ENCODE measurements around the gene CRTAP.
"Not testable (repeated sequence)": the region's sequence is repeated elsewhere in the genome, so short reads cannot be mapped to it uniquely, and the experiment has no call there.

The CRTAP gene

GRCh38 chr3:33113772-33114621, at the start of gene CRTAP:
TSS of gene CRTAP (plus strand) at chr3:33114014. CDS start at chr3:33114078, 64 bp downstream.
- DNase-seq (ENCODE audit: extremely low read depth, low read depth) = peak; percentile 90
- TF ChIP-seq, protein P1, sequence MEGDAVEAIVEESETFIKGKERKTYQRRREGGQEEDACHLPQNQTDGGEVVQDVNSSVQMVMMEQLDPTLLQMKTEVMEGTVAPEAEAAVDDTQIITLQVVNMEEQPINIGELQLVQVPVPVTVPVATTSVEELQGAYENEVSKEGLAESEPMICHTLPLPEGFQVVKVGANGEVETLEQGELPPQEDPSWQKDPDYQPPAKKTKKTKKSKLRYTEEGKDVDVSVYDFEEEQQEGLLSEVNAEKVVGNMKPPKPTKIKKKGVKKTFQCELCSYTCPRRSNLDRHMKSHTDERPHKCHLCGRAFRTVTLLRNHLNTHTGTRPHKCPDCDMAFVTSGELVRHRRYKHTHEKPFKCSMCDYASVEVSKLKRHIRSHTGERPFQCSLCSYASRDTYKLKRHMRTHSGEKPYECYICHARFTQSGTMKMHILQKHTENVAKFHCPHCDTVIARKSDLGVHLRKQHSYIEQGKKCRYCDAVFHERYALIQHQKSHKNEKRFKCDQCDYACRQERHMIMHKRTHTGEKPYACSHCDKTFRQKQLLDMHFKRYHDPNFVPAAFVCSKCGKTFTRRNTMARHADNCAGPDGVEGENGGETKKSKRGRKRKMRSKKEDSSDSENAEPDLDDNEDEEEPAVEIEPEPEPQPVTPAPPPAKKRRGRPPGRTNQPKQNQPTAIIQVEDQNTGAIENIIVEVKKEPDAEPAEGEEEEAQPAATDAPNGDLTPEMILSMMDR (IDR thresholded peaks at IDR 0.05; ENCODE audit: low read depth, low read length) = no peak

DNA sequence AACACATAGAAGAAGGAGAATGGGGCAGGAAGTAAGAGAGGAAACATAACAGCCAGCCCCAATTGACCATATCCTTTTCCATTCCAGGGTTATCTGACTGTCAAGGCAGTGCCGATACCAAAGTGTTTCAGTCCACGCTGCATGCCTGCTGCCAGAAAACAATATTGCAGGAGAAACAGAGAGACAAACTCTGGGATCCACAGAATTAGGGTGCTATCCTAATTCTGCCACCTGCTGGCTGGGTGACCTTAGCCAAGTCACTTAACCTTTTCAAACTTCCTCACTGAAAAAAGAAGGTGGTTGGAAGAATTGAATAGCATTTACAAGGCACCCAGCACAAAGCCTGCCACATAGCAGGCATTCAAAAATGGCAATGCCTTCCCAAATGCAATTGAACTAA, 48.9 kb upstream of the CRTAP start:
- DNase-seq (ENCODE audit: extremely low read depth, low read depth) = no peak
- TF ChIP-seq, protein P1 (IDR thresholded peaks at IDR 0.05; ENCODE audit: low read depth, low read length) = no peak

GRCh38 chr3:33067484-33067883, 46.3 kb upstream of the CRTAP start:
- DNase-seq (ENCODE audit: extremely low read depth, low read depth) = no peak
- TF ChIP-seq, protein P1 (IDR thresholded peaks at IDR 0.05; ENCODE audit: low read depth, low read length) = no peak

GRCh38 chr3:33069862-33070261, 44.0 kb upstream of the CRTAP start:
- DNase-seq (ENCODE audit: extremely low read depth, low read depth) = not testable (repeated sequence)

- TF ChIP-seq, protein P1 (IDR thresholded peaks at IDR 0.05; ENCODE audit: low read depth, low read length) = no peak
- DNase-seq (ENCODE audit: extremely low read depth, low read depth) = no peak
Observed at GRCh38 chr3:33071181-33071580, 42.6 kb upstream of the CRTAP start.

DNA sequence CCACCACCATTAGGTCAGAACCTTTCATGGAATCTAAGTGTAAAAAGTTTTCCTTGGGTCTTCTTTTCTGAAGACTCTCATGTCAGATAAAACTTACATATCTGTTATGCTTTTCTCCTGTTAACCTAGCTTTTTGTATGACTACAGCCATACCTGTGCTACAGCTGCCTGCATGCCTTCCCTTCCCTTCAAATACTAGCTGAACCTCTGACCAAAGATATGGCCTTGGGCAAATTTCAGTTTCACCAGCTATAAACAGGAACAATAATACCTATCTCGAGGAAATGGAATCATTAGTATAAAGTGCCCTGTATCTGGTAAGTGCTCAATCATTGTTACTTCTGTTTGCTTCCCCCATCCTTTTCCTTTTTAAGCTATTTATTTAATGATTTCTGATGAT, 41.9 kb upstream of the CRTAP start:
- DNase-seq (ENCODE audit: extremely low read depth, low read depth) = no peak
- TF ChIP-seq, protein P1 (IDR thresholded peaks at IDR 0.05; ENCODE audit: low read depth, low read length) = no peak

GRCh38 chr3:33074217-33075067, 39.4 kb upstream of the CRTAP start:
- TF ChIP-seq, protein P1 (IDR thresholded peaks at IDR 0.05; ENCODE audit: low read depth, low read length) = peak; percentile 95
- peak; percentile 23 for DNase-seq (ENCODE audit: extremely low read depth, low read depth)

Measured in AG09319 (cell line).